Left forelimb (tissue), 1 donor: ENCODE data around the gene C5orf58.
"Not testable (repeated sequence)": the region's sequence is repeated elsewhere in the genome, so short reads cannot be mapped to it uniquely, and the experiment has no call there.

ENCODE experiments used
- DNase-seq: peaks from one replicate; pipeline ENCODE4 v3.0.0-alpha.2; 2018; ENCODE audit warnings: low spot score

The C5orf58 gene

GRCh38 chr5:170223906-170224305 lies 8.9 kb upstream of the C5orf58 start:
- no peak for DNase-seq

DNA sequence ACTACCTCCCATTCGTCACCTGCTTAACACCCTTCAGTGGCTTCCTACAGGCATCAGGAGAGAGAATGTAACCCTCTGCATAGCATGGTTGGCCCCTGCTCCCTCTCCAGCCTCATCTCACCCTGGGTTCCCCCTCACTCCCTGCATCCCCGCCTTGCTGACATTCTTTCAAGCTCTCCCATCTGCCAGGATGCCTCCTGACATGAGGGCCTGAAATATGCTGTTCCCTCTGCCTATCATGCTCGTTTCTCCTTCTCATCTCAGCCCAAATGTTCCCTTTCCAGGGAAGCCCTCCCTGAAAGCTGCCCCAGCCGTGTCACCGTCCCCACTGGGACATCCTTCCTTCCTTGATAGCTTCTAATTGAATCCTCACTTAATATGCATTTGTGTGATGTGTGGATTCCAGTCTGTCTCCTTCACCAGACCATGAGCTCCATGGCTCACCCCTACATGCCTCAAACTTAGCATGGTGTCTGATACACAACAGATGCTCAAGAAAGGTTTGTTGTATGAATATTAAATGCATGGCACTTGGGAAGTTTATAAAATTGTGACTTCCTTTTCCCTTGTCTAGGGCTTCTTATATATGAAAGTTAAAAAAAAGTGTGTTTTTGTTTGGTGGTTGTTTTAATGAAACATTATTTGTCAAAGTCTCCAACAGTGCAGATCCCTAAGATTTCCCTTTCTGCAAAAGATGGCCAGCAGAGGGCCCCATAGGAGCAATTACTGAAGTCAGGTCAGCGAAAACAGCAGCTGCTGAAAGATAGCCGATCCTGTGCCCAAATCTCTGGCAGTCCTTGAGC lies 7.3 kb upstream of the C5orf58 start:
- DNase-seq: peak; percentile 73

DNA sequence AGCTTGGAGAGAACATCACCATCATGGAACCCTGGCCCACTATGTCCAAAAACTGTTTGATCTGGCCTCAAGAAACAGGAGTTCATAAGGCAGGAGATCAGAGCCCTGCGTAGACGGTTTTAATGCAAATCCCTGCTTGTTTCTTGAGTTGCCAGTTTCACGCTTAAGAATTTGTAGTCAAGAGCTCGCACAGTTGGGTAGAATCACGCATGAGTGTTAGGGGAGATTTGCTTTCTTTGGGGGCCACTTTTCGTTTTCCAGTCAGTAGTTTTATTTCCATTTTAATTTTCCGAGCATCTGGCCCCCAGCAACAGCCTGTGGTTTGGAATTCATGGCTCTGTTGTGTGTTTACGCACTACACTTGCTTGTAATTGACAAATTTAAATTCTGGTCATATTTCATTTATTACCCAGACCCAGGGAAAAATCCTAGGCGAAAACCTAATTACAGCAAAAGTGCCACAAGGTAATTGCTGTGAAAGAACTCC lies 6.6 kb upstream of the C5orf58 start:
- DNase-seq: no peak

DNA sequence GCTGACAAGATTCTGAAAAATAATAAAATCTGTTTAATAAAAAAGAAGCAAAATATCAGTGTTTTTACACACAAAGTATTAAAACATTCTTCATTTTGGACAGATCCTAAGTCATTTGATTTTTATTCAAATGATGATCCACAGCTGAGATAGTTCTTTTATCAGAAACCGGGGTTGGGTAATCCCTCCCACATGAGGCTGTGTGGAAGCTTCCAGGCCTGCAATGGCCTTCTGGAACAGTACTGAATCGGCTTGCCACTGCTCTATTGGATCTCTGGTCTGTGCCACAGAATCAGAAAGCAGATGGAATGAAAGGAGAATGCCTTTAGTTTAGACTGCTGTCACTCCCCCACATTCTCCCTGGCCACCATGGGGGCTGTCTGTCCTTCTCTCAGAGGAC lies 6.1 kb upstream of the C5orf58 start:
- DNase-seq: no peak

GRCh38 chr5:170228762-170229435 lies 3.9 kb upstream of the C5orf58 start:
- no peak for DNase-seq

GRCh38 chr5:170233358-170233892 lies 640 bp downstream of the C5orf58 start:
- DNase-seq: no peak

- no peak for DNase-seq
Measured at GRCh38 chr5:170235876-170236864, 3.4 kb downstream of the C5orf58 start.

GRCh38 chr5:170238456-170239196 lies 5.8 kb downstream of the C5orf58 start:
- DNase-seq: no peak

GRCh38 chr5:170245436-170245835 lies 12.7 kb downstream of the C5orf58 start:
- not testable (repeated sequence) for DNase-seq

DNA sequence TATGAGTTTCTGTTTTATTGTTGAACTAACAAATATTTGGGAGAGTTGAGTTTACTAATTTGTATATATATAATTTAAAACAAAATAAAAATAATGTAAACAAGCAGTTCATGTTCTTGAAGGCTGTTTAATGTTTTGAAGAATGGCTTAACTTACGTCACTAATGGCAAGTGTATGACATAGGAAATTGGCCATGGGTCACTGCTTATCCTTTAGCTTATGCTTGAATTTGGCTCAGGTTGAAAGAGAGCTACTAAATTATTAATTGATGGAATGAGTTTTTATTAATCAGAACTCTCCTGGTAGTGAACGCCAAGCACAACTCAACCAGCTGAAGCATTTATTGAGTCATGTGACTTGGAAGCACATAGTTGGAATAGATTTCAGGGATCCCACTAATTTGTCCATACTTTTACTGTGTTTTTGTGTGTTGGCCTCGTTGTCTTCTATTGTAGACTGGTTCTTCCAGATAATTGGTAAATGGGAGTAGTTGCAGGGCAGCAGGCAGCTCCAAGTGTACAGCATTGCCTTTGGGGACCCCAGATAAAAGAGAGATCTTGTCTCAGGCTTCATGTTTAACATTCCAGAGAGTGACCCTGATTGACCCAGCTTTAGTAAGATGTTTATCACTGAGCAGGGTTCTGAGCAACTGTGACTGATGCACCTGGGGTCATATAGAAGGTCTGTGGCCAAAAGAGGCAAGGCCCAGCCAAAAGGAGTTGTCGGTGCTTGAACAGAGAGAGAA lies 13.5 kb downstream of the C5orf58 start:
- DNase-seq: no peak

DNA sequence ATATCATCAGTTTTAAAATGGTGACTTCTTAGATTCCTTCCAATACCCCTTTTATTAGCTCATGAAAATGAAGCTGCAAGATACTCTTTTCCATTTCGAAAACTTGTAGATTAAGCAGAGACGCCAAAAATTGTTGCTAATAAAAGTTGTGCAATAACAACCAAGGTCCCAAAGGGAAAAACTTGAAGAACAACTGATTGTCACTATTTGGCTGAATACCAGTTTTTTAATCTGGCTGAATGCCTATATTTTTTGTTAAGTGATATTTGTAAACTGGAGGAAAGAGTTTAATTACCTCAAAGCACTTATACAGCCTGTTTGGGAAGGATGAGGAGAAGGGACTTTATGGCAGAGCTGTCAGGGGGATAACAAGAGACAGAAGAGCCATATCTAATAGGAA lies 14.6 kb downstream of the C5orf58 start:
- no peak for DNase-seq

GRCh38 chr5:170248172-170248930 lies 15.6 kb downstream of the C5orf58 start:
- DNase-seq: no peak

DNA sequence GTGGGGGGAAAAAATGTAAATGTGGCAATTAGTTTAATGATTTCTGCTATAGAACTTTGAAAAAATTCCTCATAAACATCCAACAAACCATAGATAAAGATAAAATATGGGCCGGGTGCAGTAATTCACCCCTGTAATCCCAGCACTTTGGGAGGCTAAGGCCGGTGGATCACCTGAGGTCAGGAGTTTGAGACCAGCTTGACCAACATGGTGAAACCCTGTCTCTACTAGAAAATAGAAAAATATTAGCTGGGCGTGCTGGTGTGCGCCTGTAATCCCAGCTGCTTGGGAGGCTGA lies 16.1 kb downstream of the C5orf58 start:
- DNase-seq: not testable (repeated sequence)

GRCh38 chr5:170249355-170249754 lies 16.6 kb downstream of the C5orf58 start:
- DNase-seq: no peak

- no peak for DNase-seq
Measured at GRCh38 chr5:170250810-170251317, 18.1 kb downstream of the C5orf58 start.

GRCh38 chr5:170251462-170251861 lies 18.7 kb downstream of the C5orf58 start:
- no peak for DNase-seq

DNA sequence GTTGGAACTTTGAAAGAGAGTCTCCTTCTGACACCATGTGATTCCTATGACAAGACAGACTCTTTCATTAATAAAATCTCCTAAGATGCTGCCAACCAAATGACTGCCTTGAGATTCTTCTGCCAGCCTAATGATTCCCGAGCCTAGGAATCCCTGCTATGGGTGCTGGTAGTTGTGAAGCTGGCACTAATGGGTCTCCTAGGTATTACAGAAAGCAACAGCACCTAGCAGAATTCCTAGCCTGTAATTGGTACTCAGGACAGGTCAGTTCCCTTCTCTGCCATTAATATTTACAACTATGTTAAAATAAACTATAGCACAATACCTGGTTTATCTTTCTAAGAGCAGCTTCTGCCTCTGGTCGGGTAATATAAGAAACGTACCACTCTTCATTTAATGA lies 19.3 kb downstream of the C5orf58 start:
- no peak for DNase-seq

GRCh38 chr5:170252720-170253350 lies 20.1 kb downstream of the C5orf58 start:
- no peak for DNase-seq

DNA sequence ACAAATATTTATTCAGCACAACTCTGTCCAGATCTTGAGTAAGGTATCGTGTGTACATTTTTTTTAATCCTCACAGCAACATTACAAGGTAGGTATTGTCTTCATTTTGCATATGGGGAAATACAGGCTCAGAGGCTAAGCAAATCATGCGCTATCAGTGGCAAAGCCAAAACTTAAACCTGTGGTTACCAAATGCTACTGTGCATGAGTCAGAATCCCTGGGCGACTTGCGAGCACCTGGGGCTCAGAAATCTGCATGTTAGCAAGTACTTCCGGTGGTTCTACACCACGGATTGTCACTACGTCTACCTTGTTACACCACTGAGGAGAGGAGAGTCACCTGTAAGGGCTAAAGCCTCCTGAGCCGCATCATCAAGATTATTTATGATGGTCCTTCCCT lies 21.3 kb downstream of the C5orf58 start:
- no peak for DNase-seq
